Right lobe of liver (tissue), 6 donors: ENCODE data around the gene SLC36A1. TPM values are rescaled to one million over a fixed set of nuclear protein-coding genes. Genes with fewer than 3 reads are reported as not detected.

Source experiments
- ATAC-seq, 4 donors: fragments of 200-7000 bp; cut with Tn5 transposase; one replicate each; pipeline ENCODE4 v1.9.1; 2020; ENCODE audit warnings: mild to moderate bottlenecking in 4 of 4, moderate library complexity in 4 of 4
- DNase-seq, 3 donors: peaks; one replicate each; pipeline ENCODE4 v3.0.0-alpha.2; 2020
- H3K27ac ChIP-seq, 3 donors: fragments of 200-600 bp; one replicate each; pipeline ENCODE4 v1.8.0; 2022
- H3K27me3 ChIP-seq, 2 donors: fragments of 200-600 bp; one replicate each; pipeline ENCODE4 v1.8.0; 2022
- H3K36me3 ChIP-seq, 4 donors: fragments of 200-600 bp; sonication (generic) in 1 of 4; one replicate each; pipeline versions ENCODE4 v1.5.1 to v1.8.0; 2017 to 2022; ENCODE audit warnings: control low read depth in 1 of 4
- H3K4me1 ChIP-seq, 4 donors: fragments of 200-600 bp; sonication (generic) in 1 of 4; one replicate each; pipeline versions ENCODE4 v1.5.1 to v1.8.0; 2017 to 2022; ENCODE audit warnings: control low read depth in 1 of 4
- H3K4me3 ChIP-seq, 3 donors: fragments of 200-600 bp; one replicate each; pipeline ENCODE4 v1.8.0; 2022
- H3K9me3 ChIP-seq, 4 donors: fragments of 200-600 bp; sonication (generic) in 1 of 4; one replicate each; pipeline versions ENCODE4 v1.5.1 to v1.8.0; 2017 to 2022; ENCODE audit warnings: control low read depth in 1 of 4
- POLR2A ChIP-seq: fragments of 450-650 bp; IDR thresholded peaks from one replicate; pipeline ENCODE4 v1.6.1; 2017; ENCODE audit warnings: antibody characterized with exemption, mild to moderate bottlenecking
- WGBS: methylation state at CpG from one replicate; pipeline ENCODE4 v1.1.6; 2018; ENCODE audit warnings: low coverage, low lambda C conversion rate; ENCODE audit not compliant: insufficient coverage; ENCODE audit errors: missing lambda C conversion rate; 5-methylcytosine and 5-hydroxymethylcytosine counted together
- intact Hi-C, 2 donors: fragments of 100-400 bp; cut with DNase I; formaldehyde crosslinking; loops; one replicate each; pipeline versions ENCODE4 v1.11.2 to v1.14.1; 2022
- total RNA-seq, 6 experiments: library from RNA; depleted of rRNA in 2 of 6; stranded (reverse); fragments of >200 nt in 2 of 6; fragmentation: NEBNext Ultra II Directional in 3 of 6; extraction: Animal tissue kit (Norgen Biotek cat#: 25700) in 3 of 6; gene quantifications; one replicate each; pipeline versions ENCODE4 v1.1.0 to v1.2.4, GENCODE V29; 2016 to 2023
- TF ChIP-seq, protein P1 (sequence below), 4 donors: fragments of 200-600 bp in 3 of 4; fragments of 450-650 bp in 1 of 4; IDR thresholded peaks; one replicate each; pipeline versions ENCODE4 v1.5.1 to v1.8.0; 2016 to 2022; ENCODE audit warnings: antibody characterized with exemption in 4 of 4, mild to moderate bottlenecking in 2 of 4
- donor health status: DM: no; HTN: yes; CAD: no.
- donor health status: DM: no; HTN: no; CAD: no.
- donor health status: DM: no; HTN: no; CAD: no.
- donor health status: DM: no; HTN: yes; CAD: no.
- donor health status: DM: no; HTN: yes; CAD: no.

The SLC36A1 gene
- total RNA-seq, 6 experiments from 2014 or later = 2.0 to 8.2 (median 5.2) TPM

- no peak for TF ChIP-seq POLR2A
- TF ChIP-seq, protein P1, sequence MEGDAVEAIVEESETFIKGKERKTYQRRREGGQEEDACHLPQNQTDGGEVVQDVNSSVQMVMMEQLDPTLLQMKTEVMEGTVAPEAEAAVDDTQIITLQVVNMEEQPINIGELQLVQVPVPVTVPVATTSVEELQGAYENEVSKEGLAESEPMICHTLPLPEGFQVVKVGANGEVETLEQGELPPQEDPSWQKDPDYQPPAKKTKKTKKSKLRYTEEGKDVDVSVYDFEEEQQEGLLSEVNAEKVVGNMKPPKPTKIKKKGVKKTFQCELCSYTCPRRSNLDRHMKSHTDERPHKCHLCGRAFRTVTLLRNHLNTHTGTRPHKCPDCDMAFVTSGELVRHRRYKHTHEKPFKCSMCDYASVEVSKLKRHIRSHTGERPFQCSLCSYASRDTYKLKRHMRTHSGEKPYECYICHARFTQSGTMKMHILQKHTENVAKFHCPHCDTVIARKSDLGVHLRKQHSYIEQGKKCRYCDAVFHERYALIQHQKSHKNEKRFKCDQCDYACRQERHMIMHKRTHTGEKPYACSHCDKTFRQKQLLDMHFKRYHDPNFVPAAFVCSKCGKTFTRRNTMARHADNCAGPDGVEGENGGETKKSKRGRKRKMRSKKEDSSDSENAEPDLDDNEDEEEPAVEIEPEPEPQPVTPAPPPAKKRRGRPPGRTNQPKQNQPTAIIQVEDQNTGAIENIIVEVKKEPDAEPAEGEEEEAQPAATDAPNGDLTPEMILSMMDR (IDR thresholded peaks at IDR 0.05) = no peak
- H3K27me3 ChIP-seq = no peaks in the 10 kb centered on the region
- H3K4me3 ChIP-seq = no peak overlapping the region
- intact Hi-C loops = no loop called here
- WGBS = 72% methylated on average over 8 of the region's 8 CpGs
- H3K36me3 ChIP-seq = no peaks in the 10 kb centered on the region
- DNase-seq = no peak
- no peak overlapping the region for H3K27ac ChIP-seq
- peaks cover 0 to 7% (median 2%) of the 10 kb centered on the region in 4 donors for H3K4me1 ChIP-seq
- H3K9me3 ChIP-seq = no peaks in the 10 kb centered on the region
- no peak for ATAC-seq
Measured at GRCh38 chr5:151451626-151452520, 4.5 kb downstream of the SLC36A1 start.

GRCh38 chr5:151454166-151454565 is 6.8 kb downstream of the SLC36A1 start:
- no peak overlapping the region for H3K27ac ChIP-seq
- no peaks in the 10 kb centered on the region for H3K27me3 ChIP-seq
- ATAC-seq (no peak), DNase-seq (no peak)
- H3K9me3 ChIP-seq = no peaks in the 10 kb centered on the region
- intact Hi-C loops = no loop called here
- no peaks in the 10 kb centered on the region for H3K4me1 ChIP-seq
- H3K36me3 ChIP-seq = no peaks in the 10 kb centered on the region
- no peak overlapping the region for H3K4me3 ChIP-seq
- TF ChIP-seq POLR2A = no peak
- TF ChIP-seq, protein P1 (IDR thresholded peaks at IDR 0.05) = no peak
- 83% methylated on average over 1 of the region's 2 CpGs for WGBS

DNA sequence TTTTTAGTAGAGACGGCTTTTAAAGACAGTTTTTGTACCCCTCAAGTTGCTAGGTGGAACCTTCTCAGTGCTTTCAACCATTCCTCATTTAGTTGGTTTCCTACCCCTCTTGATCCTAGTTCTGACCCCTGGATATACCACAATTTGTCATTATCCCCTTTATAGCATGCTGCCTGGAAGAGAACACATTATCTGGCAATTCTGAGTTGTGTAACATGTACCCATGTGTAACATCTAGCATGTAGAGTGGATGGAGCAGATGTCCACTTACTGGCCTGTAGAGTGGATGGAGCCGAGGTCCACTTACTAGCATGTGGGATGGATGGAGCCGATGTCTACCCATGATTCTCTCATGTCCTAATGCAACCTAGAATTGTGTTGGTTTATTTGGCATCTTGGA is 7.5 kb downstream of the SLC36A1 start:
- DNase-seq (no peak), ATAC-seq (no peak)
- no peak for TF ChIP-seq POLR2A
- TF ChIP-seq, protein P1 (IDR thresholded peaks at IDR 0.05) = no peak
- H3K27ac ChIP-seq = no peak overlapping the region
- no peak overlapping the region for H3K4me3 ChIP-seq
- no peaks in the 10 kb centered on the region for H3K27me3 ChIP-seq
- intact Hi-C loops = no loop called here
- no peaks in the 10 kb centered on the region for H3K9me3 ChIP-seq
- 93% methylated on average over 3 of the region's 3 CpGs for WGBS
- no peaks in the 10 kb centered on the region for H3K36me3 ChIP-seq
- no peaks in the 10 kb centered on the region for H3K4me1 ChIP-seq

DNA sequence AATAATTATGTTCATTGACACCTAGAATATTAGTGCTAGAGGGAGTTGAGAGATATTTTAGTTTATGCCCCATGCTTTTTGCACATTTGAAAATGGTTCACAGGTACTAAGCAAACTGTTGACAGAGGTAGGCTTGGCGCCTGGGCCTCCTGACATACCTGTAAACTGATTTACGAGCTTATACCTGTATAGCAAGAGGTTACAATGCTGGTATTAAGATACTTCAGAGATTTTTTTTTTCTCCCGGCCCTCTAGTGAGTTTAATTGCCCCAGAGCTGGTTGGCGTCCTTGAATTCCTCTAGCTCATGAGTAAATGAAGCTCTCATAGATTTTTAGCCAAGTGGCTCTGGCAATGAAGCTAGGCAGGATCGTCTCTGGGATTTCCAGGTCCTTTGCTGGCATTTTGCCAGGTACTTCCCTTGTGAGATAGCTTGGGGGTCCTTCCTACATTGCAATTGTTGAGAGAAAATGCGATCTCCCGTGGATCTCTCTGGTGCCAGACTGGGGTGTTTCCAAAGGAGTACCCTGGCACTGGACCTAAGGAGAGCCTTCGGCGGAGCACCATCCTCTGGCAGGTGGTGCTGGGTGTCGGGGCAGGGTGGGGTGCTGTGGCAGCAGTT is 9.0 kb downstream of the SLC36A1 start:
- intact Hi-C loops = no loop called here
- Histone ChIP-seq H3K27ac (no peak overlapping the region), H3K27me3 (no peaks in the 10 kb centered on the region), H3K9me3 (no peaks in the 10 kb centered on the region), H3K4me3 (no peak overlapping the region), H3K4me1 (no peaks in the 10 kb centered on the region), H3K36me3 (no peaks in the 10 kb centered on the region)
- no peak for TF ChIP-seq POLR2A
- TF ChIP-seq, protein P1 (IDR thresholded peaks at IDR 0.05) = no peak
- WGBS = 63% methylated on average over 7 of the region's 10 CpGs
- DNase-seq = no peak
- ATAC-seq = no peak
